Progenitor cell of endocrine pancreas (in vitro differentiated cells): Measurements from ENCODE around the gene ADM. TPM values are rescaled to one million over a fixed set of nuclear protein-coding genes. Genes with fewer than 3 reads are reported as not detected.

Source experiments
- DNase-seq: peaks from one replicate; pipeline ENCODE4 v3.0.0; 2021; ENCODE audit warnings: low spot score; ENCODE audit not compliant: unreplicated experiment
- H3K27ac Mint-ChIP-seq: 2 replicates; pipeline ENCODE4 v1.8.0; 2021; ENCODE audit warnings: mild to moderate bottlenecking, moderate library complexity, mixed read lengths
- H3K27me3 Mint-ChIP-seq: 2 replicates; pipeline ENCODE4 v1.8.0; 2021; ENCODE audit warnings: mixed read lengths
- H3K36me3 Mint-ChIP-seq: 2 replicates; pipeline ENCODE4 v1.8.0; 2022; ENCODE audit warnings: mixed read lengths; ENCODE audit not compliant: insufficient read depth
- H3K4me1 Mint-ChIP-seq: 2 replicates; pipeline ENCODE4 v1.8.0; 2021; ENCODE audit warnings: low read depth, mixed read lengths
- H3K4me3 Mint-ChIP-seq: 2 replicates; pipeline ENCODE4 v1.8.0; 2021; ENCODE audit warnings: low read depth, mild to moderate bottlenecking, moderate library complexity, mixed read lengths
- H3K9me3 Mint-ChIP-seq: 2 replicates; pipeline ENCODE4 v1.8.0; 2021; ENCODE audit warnings: low read depth, mixed read lengths
- CTCF ChIP-seq: fragments of 200-600 bp; sonication (generic); IDR thresholded peaks from one replicate; pipeline ENCODE4 v1.5.0; 2021; ENCODE audit warnings: antibody characterized with exemption, mild to moderate bottlenecking; ENCODE audit not compliant: unreplicated experiment
- total RNA-seq: library from RNA; stranded (reverse); gene quantifications from 2 replicates; pipeline ENCODE4 v1.2.1, GENCODE V29; 2021

The ADM gene
- total RNA-seq, 1 donor from 2014 or later = 8.4 TPM

- DNase-seq = peak; percentile 11
- Mint-ChIP-seq H3K9me3 (no peaks in the 10 kb centered on the region), H3K27ac (peak overlapping the region; percentile 96), H3K27me3 (no peaks in the 10 kb centered on the region), H3K4me3 (peak overlapping the region; percentile 25), H3K4me1 (peaks cover 22% of the 10 kb centered on the region), H3K36me3 (no peaks in the 10 kb centered on the region)
- TF ChIP-seq CTCF = no peak
Measured at GRCh38 chr11:10351765-10352641, 47.1 kb downstream of the ADM start.

DNA sequence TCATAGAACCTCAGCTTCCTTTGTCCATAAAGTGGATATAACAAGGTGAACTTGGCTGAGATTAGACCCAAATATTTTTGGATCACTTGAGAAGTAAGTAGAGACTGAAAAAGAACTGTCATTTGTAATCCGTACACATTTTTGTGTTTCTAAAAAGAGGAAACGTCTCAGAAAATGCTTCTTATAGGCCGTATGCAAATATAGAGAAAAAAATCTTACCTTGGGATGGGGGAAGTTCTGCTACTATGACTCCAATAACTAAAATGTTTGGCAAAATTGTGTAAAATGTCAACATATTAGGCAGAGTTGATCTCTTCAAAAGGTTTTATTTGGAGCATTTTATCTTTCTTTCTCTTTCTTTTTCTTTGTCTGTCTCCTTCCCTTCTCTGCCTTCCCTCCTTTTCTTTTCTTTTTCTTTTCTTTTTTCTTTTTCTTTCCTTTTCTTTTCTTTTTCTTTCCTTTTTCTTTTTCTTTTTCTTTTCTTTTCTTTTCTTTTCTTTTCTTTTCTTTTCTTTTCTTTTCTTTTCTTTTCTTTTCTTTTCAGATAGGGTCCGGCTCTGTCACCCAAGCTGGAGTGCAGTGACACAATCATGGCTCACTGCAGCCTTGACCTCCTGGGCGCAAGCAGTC lies 48.2 kb downstream of the ADM start:
- H3K4me3 Mint-ChIP-seq = no peak overlapping the region
- no peak for DNase-seq
- no peak for TF ChIP-seq CTCF
- peaks cover 22% of the 10 kb centered on the region for H3K4me1 Mint-ChIP-seq
- peak overlapping the region; percentile 41 for H3K27ac Mint-ChIP-seq
- no peaks in the 10 kb centered on the region for H3K36me3 Mint-ChIP-seq
- H3K9me3 Mint-ChIP-seq = no peaks in the 10 kb centered on the region
- no peaks in the 10 kb centered on the region for H3K27me3 Mint-ChIP-seq

DNA sequence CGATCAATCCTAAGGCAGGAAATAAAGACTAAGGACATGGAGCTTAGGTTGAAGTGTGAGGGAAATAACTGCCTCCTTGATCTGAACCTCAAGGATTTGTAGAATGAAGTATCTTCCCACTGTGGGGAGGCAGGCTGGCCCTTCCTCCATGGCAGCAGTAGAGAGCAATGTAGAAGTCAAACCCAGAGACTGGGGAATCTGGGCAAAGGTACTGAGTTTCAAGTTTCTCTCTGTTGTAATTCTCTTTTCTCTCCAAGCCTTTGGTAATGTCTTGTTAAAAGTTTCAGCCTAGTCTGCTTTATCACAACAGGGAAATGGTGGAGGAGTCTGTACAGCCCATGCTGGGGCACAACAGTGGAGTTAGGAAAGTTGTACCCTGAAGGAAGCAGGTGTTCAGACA lies 49.5 kb downstream of the ADM start:
- peaks cover 22% of the 10 kb centered on the region for H3K4me1 Mint-ChIP-seq

DNA sequence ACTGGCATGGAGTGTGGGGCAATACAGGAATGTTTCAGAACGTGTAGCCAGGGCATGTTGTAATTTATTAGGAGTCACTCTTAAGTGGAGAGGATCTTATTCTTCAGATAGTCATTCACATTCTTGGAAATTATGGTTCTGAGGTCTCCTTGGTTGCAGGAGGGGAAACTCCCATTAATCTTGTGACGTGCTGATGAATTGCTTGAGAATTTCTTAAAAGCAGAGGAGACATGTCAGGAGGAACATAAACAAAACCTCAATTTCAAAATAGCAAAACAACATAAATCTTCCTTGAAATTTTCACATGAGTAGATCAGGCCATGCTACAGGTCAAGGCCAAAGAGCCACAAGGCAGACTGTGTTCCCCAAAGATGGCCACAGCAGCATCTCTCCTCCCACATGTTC lies 50.4 kb downstream of the ADM start:
- no peaks in the 10 kb centered on the region for H3K27me3 Mint-ChIP-seq
- TF ChIP-seq CTCF = no peak
- H3K4me1 Mint-ChIP-seq = peaks cover 19% of the 10 kb centered on the region
- no peak for DNase-seq
- no peak overlapping the region for H3K27ac Mint-ChIP-seq
- no peaks in the 10 kb centered on the region for H3K36me3 Mint-ChIP-seq
- H3K4me3 Mint-ChIP-seq = no peak overlapping the region
- no peaks in the 10 kb centered on the region for H3K9me3 Mint-ChIP-seq

More for the DNA sequence above, 49.5 kb downstream of the ADM start:
- Mint-ChIP-seq H3K4me3 (no peak overlapping the region), H3K27me3 (no peaks in the 10 kb centered on the region), H3K36me3 (no peaks in the 10 kb centered on the region), H3K27ac (no peak overlapping the region), H3K9me3 (no peaks in the 10 kb centered on the region)
- DNase-seq = no peak
- no peak for TF ChIP-seq CTCF

DNA sequence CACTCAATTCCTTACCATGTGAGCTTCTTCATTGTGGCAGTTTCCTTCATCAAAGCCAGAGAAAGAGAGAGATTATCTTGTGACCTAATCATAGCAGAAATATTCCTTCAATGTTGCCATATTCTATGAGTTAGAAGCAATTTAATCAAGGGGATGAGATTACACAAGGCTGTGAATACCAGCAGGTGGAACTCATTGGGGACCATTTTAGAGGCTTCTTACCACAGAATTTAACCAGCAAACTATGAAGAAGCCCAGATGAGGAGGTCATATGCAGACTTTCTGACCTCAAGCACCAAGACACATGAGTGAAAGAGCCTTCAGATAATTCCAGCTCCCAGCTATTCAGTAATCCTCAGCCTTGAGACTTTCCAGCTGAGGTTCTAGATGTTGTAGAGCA lies 51.3 kb downstream of the ADM start:
- no peak overlapping the region for H3K4me3 Mint-ChIP-seq
- H3K27ac Mint-ChIP-seq = no peak overlapping the region
- DNase-seq = no peak
- no peaks in the 10 kb centered on the region for H3K36me3 Mint-ChIP-seq
- H3K9me3 Mint-ChIP-seq = no peaks in the 10 kb centered on the region
- no peaks in the 10 kb centered on the region for H3K27me3 Mint-ChIP-seq
- TF ChIP-seq CTCF = no peak
- peaks cover 13% of the 10 kb centered on the region for H3K4me1 Mint-ChIP-seq

Other genes starting within 250 kb of the ADM start
- 43.8 and 44.9 TPM in 2 replicates for gene SBF2, start 10.9 kb upstream of the ADM start, total RNA-seq
- gene AMPD3, start 150.2 kb downstream of the ADM start, total RNA-seq = 12.9 TPM in 2 replicates
- gene RNF141, start 236.1 kb downstream of the ADM start, total RNA-seq = 32.0 and 35.1 TPM in 2 replicates